Keratinocyte (primary cell): ENCODE results near the gene TACR1.

ENCODE experiments used
- CTCF ChIP-seq, 3 experiments: IDR thresholded peaks in 1 of 3; conservative IDR thresholded peaks in 1 of 3; optimal IDR thresholded peaks in 1 of 3; 2 replicates in 2 of 3; 3 replicates in 1 of 3; pipeline versions ENCODE3 to v1.5.1; 2011; ENCODE audit warnings: low read length in 3 of 3, mild to moderate bottlenecking in 3 of 3, moderate library complexity in 2 of 3, control low read depth in 1 of 3, inconsistent platforms in 1 of 3; ENCODE audit not compliant: insufficient read depth in 2 of 3; ENCODE audit errors: extremely low read depth in 1 of 3
- EZH2 ChIP-seq: IDR thresholded peaks from one replicate; pipeline ENCODE4 v1.6.1; 2012; ENCODE audit warnings: inconsistent platforms, mild to moderate bottlenecking, low read length, moderate library complexity

GRCh38 chr2:75238670-75239330, 39.5 kb upstream of the TACR1 start:
- TF ChIP-seq CTCF (optimal IDR thresholded peaks at IDR 0.05 in 1 of 3, IDR thresholded peaks at IDR 0.05 in 1 of 3, conservative IDR thresholded peaks at IDR 0.05 in 1 of 3; ENCODE audit: extremely low read depth in 1 of 3, insufficient read depth in 2 of 3, low read length in 3 of 3) (no peak), EZH2 (no peak)
